Kidney glomerular epithelial cell (primary cell): ENCODE measurements around the gene PTCRA.
"Not testable (repeated sequence)": the region's sequence is repeated elsewhere in the genome, so short reads cannot be mapped to it uniquely, and the experiment has no call there.

Source experiments
- DNase-seq: peaks from one replicate; lab custom pipeline; 2025; lab: John Stamatoyannopoulos, UW

The PTCRA gene

GRCh38 chr6:42902429-42903263, 13.2 kb upstream of the PTCRA start:
- not testable (repeated sequence) for DNase-seq

GRCh38 chr6:42904467-42904866, 11.4 kb upstream of the PTCRA start:
- no peak for DNase-seq

- no peak for DNase-seq
Observed at GRCh38 chr6:42907336-42907735, 8.5 kb upstream of the PTCRA start.

- DNase-seq, result no peak
Observed at GRCh38 chr6:42909835-42910234, 6.0 kb upstream of the PTCRA start.

- no peak for DNase-seq
Observed at GRCh38 chr6:42911171-42912021, 4.5 kb upstream of the PTCRA start.

GRCh38 chr6:42914546-42914945, 1.3 kb upstream of the PTCRA start:
- peak; percentile 17 for DNase-seq

- no peak for DNase-seq
Observed at GRCh38 chr6:42916288-42916687, 435 bp downstream of the PTCRA start.

GRCh38 chr6:42921801-42922200, 5.9 kb downstream of the PTCRA start:
- DNase-seq, result no peak

- DNase-seq, result no peak
Observed at GRCh38 chr6:42923666-42924065, 7.8 kb downstream of the PTCRA start.

GRCh38 chr6:42925248-42925857, 9.5 kb downstream of the PTCRA start:
- DNase-seq, result no peak

- DNase-seq, result peak; percentile 96
Observed at GRCh38 chr6:42928986-42929820, 13.3 kb downstream of the PTCRA start, which contains the start of gene CNPY3. Gene CNPY3, plus strand, starts transcription at chr6:42929480. Its CDS starts 91 bp downstream, at chr6:42929571.

GRCh38 chr6:42929821-42930360, 14.0 kb downstream of the PTCRA start:
- DNase-seq, result peak; percentile 84

- no peak for DNase-seq
Observed at GRCh38 chr6:42932412-42932811, 16.6 kb downstream of the PTCRA start.

GRCh38 chr6:42933205-42933604, 17.4 kb downstream of the PTCRA start:
- DNase-seq, result no peak

GRCh38 chr6:42935322-42935721, 19.5 kb downstream of the PTCRA start:
- DNase-seq, result no peak

- DNase-seq, result no peak
Observed at GRCh38 chr6:42936398-42936797, 20.5 kb downstream of the PTCRA start.

- no peak for DNase-seq
Observed at GRCh38 chr6:42937548-42938427, 21.9 kb downstream of the PTCRA start.

- no peak for DNase-seq
Observed at GRCh38 chr6:42938428-42938796, 22.6 kb downstream of the PTCRA start.

- DNase-seq, result no peak
Observed at GRCh38 chr6:42938987-42939809, 23.3 kb downstream of the PTCRA start.

- DNase-seq, result no peak
Observed at GRCh38 chr6:42939810-42940167, 23.9 kb downstream of the PTCRA start.
